HPDE6-E6E7 (cell line): ENCODE data around the gene RANBP3L.

Experiments
- DNase-seq: peaks from one replicate; pipeline ENCODE4 v3.0.0; 2011; ENCODE audit warnings: missing footprints; ENCODE audit errors: extremely low spot score

Gene RANBP3L

DNA sequence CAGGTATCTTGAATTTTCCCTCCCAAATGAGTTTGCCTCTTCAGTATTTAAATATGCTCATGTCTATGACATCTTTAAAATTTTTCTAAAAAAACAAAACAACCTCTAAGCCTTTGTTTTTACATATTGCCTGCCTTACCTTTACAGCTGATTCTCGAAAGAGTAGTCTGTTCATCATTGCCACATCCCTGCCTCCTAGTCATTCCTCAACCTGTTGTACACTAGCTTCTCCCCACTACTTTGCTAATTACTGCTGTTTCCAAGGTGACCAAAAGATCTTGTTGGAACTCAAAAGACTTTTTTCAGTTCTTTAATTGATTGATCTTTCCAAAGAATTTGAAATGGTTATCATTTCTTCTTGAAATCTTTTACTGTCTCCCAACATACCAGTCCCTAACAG is 58.0 kb downstream of the RANBP3L start:
- no peak for DNase-seq

DNA sequence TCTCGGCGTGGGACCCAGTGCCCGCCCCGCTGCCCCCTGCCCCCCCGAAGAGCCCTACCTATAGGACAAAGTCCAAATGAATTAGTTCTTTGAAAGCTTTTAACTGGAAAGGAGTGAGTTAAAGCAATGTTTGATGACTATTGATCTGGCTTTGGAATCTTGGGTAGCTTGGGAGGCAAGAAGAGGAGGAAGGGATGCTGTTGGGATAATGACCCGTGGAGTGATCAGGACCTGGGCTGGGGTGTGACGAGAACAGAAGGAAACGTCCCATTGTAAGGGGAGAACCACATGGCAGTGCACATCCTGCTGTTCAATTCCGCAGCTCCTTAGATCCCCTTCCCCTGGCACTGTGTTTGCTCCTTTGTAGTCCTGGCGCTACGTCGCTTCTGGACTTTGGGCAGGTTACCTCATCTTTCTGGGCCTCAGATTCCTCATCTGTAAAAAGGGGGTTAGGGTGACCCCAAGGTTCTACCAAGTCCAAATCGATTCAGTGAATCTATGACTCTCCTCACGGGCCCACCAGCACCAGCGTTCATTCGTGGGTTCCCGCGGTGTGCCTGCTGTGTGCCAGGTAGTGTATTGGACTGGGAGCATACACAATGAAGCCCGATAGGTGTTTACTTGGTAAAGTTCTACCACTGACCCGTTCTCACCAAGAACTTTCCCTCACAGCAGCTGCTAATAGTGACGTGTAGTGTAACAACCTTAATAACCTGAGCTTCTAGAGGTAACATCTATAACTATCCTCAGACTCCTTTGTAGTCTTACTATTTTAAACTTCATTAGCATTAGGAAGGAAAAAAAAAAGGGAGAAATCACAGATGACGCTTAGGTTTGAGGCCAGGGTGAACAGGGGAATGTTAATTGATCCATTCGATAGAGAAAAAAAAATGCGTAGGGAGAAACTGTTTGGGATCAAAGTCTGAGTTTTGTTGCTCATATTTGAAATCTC is 58.9 kb downstream of the RANBP3L start:
- DNase-seq: no peak

DNA sequence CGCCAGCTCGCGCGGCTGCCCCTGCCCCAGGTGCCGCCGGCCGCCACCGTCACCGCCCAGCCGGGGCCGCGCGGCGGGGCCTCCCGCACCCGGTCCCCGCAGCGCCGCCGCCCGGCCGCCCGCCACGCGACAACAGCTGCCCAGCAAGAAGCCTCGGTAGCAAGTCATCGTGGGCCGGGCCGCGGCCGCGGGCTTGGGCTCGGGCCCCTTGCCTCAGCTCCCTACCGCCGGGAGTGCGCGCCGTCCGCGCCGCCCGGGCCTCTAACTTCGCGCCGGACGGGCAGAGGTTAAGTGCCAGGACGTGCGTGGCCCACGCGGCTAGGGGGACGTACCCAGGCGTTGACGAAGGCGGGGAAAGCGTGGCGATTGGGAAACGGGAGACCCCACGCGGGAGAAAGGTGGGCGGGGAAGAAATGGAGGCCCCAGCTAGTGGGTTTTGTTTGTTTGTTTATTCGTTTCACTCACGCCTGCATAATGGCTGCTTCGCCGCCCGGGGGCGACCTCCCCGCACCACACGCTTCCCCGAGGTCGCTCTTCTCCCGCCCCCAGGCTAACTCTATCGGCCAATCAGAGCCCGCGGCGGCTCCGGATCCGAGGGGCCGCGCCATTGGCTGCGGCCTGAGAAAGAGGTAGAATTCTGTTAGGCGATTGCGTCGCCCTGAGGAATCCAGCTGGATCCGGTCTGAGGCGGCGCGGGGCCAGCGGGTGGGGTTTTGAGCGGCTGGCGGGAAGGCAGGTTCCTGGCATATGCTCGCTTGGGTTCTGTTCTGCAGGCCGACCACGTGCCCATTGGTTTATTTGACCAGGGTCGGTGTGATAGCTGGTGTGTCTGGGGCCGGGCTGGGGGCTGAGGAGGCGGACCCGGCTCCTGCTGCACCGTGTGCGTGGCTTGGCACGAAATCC is 59.8 kb downstream of the RANBP3L start, which contains the start of gene NADK2:
NADK2 (minus strand) TSS at position 295 of the 903 bp plus-strand sequence; CDS start at position 168, 127 bp downstream.
- DNase-seq: peak; percentile 88

DNA sequence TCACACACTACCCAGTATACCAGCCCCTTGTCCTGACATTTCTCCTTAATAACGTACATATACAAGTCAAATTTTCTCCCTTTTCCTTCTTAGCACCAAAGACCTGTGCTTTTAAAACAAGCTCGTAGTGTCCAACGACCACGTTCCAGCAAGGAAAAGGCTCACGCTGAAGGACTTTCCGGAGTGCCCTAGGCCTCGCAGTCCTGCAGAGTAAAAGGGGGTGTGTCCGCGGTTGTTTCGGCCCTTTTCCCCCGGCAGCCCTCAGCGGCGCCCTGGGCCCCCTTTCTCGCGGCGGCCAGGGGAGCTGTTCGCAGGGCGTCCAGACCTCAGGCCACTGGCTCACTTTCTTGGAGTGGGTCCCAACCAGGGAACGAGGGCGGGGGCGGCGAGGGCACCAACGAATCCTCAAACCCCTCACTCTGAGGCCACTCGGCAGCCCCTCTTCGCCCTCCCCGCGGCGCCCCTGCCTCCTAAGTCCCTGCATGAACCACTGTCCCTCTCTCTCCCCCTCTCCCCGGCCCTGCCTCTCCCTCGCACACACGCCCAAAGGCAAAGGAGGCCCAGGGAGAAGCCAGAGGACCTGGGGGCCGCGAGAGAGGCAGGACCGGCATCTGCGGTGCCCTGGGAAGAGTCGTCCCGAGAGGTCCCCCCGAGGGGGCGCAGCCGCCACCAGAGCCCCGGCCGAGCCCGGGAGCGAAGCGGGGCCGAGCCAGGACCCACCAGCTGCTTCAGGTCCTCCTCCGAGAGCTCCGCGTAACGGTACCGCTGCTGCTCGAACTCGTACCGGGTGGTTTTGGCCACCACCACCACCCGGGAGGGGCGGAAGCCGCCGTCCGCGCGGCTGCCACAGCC is 60.7 kb downstream of the RANBP3L start:
- DNase-seq: peak; percentile 42

DNA sequence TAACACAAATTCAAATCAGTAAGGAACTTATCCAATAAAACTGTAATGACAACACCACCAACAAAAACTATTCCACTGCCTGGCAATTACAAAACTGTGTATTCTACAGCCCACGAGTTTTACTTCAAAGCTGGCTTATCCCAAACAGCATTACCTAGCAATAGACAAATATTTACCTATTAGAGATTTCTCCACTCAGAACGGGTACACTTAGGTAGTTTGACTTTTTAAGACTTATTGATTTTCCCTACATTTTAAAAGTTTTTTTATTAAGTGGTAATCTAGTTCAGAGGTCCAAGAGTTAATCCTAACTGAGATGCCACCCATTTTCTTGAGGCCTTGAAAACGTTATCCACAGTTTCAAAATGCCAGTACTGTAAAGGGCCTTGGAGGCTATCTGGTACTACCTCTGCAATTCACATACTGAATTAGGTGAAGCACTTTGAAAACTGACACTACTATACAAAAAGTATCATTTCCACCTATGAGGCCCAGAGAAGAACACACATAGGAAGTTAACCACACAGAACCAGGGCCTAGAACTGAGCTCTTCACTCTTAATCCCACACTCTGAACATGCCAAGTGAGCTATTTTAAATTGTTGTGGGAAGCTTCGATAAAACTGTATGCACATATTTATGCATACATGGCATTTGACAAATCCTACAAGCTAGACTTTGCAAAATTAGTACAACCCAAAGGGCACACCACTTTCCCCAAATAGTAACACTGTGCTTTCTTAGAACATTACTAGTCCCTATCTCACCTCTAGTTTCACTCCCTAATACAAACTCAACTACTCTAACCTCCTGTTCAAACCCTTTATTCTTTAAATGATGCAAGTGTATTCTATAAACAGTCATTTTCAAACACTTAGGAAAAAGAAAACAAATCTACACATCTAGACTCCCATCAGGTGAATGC is 62.1 kb downstream of the RANBP3L start:
- no peak for DNase-seq

- no peak for DNase-seq
Observed at GRCh38 chr5:36238502-36239295, 63.0 kb downstream of the RANBP3L start.

DNA sequence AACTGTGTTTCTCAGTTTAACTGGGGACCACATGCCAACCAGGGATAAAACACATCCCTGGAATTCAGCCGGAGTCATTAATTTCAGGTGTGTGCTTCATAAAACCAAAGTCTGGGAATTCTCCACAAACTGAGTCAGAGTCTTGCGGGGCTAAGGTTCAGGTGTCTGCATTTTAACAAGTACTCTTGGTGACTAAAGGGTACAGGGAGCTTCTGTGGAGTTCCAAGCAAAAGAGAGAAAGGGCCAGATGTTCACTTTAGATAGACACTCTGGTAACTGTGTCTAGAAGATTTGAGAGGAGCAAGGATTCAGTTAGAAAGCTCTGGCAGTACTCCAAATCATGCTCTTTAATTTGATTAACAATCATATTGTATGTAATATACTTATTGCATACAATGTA is 64.0 kb downstream of the RANBP3L start:
- DNase-seq: no peak

GRCh38 chr5:36236801-36237200 is 64.9 kb downstream of the RANBP3L start:
- DNase-seq: no peak

DNA sequence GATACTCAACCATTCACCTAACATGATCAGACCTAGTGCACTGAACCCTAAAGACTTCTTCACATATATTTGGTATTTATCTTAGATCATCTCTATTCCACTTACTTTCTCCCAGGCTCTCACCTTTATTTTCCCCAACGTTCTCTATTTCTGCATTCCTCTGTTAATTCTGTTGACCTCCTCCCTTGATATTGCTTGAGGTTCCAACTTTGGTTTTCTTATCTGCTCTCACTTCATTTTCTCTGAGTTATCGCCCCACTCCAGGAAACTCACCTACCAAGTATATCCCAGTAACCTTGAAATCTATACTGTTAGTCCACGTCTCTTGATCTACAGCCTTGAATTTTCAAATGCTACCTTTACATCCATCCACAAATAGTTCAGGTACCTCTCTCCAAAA is 69.2 kb downstream of the RANBP3L start:
- DNase-seq: no peak

- no peak for DNase-seq
Observed at GRCh38 chr5:36230151-36230790, 71.4 kb downstream of the RANBP3L start.

DNA sequence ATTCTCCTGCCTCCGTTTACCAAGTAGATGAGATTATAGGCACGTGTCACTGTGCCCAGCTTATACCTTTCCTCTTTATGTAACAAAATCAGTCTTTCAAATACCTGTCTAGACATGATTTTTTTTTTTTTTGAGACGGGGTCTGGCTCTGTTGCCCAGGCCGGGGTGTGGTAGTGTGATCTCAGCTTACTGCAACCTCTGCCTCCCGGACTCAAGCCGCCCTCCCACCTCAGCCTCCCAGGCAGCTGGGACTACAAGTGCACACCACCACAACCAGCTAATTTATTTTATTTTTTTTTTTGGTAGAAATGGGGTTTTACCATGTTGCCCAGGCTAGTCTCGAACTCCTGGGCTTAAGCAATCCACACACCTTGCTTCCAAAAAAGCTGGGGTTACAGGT is 73.2 kb downstream of the RANBP3L start:
- DNase-seq: no peak

- no peak for DNase-seq
Observed at GRCh38 chr5:36227046-36227445, 74.7 kb downstream of the RANBP3L start.

GRCh38 chr5:36222620-36223019 is 79.1 kb downstream of the RANBP3L start:
- DNase-seq: no peak

DNA sequence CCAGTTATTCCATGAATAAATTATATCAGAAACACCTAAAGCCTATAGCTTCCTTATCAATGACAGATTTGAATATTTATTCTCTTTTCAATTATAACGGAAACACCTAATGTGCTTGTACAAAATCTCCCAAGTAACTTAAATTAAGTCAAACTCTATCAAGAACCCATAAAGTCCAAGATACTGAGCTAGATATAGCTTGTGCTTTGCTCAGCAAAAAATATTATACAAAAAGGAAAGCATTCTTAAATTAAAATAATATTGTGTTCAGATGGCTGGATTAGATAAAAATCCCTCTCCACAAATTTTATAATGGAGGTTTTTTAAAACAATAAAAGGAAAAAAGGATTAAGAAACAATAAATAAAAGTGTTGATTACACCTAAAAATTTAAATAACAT is 83.7 kb downstream of the RANBP3L start:
- DNase-seq: no peak

- no peak for DNase-seq
Observed at GRCh38 chr5:36217567-36217966, 84.1 kb downstream of the RANBP3L start.

GRCh38 chr5:36215910-36216309 is 85.8 kb downstream of the RANBP3L start:
- no peak for DNase-seq

GRCh38 chr5:36214436-36214835 is 87.3 kb downstream of the RANBP3L start:
- no peak for DNase-seq

DNA sequence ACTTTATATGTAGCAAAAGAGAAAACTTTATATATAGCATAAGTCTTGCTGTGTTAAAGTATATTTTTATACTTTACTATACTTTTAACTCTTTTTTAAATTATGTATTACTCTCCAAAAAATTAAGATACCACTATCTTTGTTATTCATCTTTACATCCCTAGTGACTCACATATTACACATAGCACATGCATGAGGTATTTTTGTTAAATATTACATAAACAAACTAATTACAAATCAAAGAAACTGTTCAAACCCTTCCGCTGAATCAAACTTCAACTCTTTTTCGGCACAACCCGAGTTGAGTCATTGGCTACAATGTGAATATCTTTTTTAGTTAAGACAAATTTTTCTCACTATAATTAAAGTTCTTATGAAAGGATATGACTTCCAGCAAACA is 92.0 kb downstream of the RANBP3L start:
- DNase-seq: no peak

DNA sequence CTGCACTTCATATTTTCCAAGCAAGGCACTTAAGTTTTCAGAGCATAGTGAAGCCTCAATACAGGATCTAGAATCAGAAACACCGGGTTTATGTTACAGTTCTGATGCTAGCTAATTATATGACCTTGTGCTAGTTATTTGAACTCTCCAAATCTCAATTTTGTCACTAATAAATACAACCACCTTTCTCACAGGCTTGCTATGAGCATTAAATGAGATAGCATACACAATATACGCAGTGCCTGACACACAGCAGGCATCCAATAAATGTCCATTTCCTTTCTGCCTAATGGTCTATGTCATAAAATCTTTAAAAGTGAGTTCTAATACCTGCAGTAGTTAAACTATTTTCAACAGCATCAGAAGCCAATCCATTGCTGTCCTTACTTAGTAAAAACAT is 92.9 kb downstream of the RANBP3L start:
- no peak for DNase-seq
